GM12874 (cell line): ENCODE measurements around the gene RBM33.

Experiments
- CTCF ChIP-seq: IDR thresholded peaks from 2 replicates; pipeline ENCODE4 v1.5.1; 2011; ENCODE audit warnings: low read depth, mild to moderate bottlenecking, control low read depth, low read length, moderate library complexity; ENCODE audit not compliant: insufficient read depth

Gene RBM33

DNA sequence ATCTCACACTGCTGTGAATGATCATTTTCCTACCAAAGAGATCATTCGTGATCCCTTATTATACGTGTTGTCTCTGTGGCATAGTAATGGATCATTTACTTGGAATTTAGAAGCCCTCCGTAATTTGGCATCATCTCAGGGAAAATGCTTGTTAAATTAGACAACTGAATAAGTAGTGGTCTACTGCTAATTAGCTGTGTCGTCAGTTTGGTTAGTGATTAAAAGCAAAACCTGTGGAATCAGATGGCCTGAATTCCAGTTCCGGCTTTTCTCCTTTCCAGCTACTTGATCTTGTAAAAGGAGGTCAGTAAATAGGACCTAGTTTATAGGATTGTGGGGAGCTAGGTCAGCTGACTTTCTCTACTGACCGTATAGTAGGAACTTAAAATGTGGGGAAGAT is 65.6 kb downstream of the RBM33 start:
- no peak for TF ChIP-seq CTCF

DNA sequence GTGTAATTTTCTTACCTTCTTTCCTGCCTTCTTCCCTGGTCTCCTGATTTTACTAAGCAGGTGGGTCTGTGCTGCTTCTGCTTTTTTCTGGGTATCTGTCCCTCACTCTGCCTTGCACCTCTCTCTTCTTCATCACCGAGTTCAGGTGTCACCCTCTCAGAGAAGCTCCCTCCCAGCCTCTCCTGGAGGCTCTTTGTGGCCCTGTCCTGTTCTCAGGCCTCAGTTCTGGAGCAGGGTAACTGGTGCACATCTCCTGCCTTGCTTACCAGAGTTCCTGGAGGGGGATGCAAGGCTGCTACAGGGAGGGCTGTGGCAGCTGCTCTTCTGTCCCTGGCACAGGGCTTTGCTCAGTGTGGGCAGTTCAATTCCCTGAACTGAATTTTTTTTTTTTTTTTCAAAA is 66.1 kb downstream of the RBM33 start:
- no peak for TF ChIP-seq CTCF

- TF ChIP-seq CTCF, result no peak
Observed at GRCh38 chr7:155711081-155711480, 66.6 kb downstream of the RBM33 start.

DNA sequence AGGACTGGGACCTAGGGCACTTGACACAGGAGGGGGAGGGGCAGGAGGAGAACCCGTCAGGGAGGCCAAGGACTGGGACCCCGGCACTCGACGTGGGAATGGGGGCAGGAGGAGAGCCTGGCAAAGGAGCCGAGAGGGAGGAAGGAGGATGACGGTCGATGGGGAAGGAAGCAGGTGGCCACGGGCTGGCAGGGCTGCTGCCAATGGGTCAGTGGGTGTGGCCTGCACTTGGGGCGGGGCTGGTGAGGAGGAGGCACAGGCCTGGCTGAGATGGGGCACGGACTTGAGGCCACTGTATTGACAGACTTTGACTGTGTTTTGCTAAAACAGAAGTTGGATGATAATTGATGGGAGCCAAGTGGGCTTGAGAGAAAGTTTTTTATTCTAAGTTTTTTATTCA is 68.9 kb downstream of the RBM33 start:
- no peak for TF ChIP-seq CTCF

GRCh38 chr7:155714702-155715101 is 70.2 kb downstream of the RBM33 start:
- no peak for TF ChIP-seq CTCF

GRCh38 chr7:155715111-155715805 is 70.8 kb downstream of the RBM33 start:
- no peak for TF ChIP-seq CTCF

DNA sequence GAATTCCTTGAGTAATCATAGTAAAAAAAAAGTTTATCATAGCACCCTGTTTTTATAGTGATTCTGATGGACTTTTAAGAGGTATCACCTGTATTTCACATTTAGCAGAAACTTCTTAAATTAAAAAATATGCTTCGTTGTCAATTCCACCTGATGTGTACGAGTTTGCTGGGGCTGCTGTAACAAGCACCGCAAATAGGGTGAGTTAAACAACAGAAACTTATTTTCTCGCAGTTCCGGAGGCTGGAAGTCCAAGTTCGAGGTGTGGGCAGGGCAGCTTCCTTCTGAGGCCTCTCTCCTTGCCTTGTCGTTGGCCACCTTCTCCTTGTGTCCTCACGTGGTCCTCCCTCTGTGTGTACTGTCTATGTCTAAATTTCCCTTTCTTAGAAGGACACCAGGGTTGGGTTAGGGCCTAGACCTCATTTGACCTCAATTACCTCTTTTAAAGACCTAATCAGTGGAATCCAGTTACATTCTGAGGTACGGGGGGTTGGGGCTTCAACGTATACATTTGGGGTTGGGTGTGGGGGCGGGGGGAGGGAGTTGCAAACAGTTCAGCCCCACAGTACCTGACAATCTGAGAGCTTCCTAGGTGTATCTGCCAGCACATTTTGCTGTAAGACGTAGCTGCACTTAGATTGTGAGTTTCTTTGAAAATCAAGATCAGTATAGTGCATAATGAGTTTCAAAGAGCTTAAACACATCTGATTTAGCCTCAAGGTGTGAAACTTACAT is 72.7 kb downstream of the RBM33 start:
- TF ChIP-seq CTCF, result no peak
